GM21526 (cell line): ENCODE results near the gene ZBTB5.
A peak's percentile ranks its signal among the peaks of the same experiment; 100 is the strongest.
"Not testable (repeated sequence)": the region's sequence is repeated elsewhere in the genome, so short reads cannot be mapped to it uniquely, and the experiment has no call there.

Experiments used
- ATAC-seq: cut with Tn5 transposase; IDR thresholded peaks from one replicate; pipeline ENCODE4 v1.9.1; 2021; ENCODE audit warnings: moderate library complexity; ENCODE audit not compliant: unreplicated experiment, low FRiP score

Gene ZBTB5

GRCh38 chr9:37486616-37487548, 21.6 kb upstream of the ZBTB5 start:
- no peak for ATAC-seq

DNA sequence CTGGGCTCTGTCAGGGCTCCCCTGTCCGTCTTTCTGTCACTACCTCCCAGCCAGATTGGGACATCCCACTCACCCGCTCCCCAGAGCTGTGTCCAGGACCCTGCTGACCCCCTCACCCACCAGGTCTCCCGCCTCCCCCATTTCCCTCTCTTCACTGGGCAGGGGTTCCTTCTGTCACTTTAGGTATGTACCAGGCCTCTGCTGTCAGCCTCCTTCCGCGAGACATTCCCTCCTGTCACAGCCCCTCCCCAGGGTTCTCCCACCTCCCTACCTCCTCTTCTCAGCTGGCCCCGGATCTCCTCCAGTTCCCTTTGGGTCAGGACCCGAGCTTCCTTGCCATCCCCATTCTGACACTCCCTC, 21.0 kb upstream of the ZBTB5 start:
- ATAC-seq = no peak

DNA sequence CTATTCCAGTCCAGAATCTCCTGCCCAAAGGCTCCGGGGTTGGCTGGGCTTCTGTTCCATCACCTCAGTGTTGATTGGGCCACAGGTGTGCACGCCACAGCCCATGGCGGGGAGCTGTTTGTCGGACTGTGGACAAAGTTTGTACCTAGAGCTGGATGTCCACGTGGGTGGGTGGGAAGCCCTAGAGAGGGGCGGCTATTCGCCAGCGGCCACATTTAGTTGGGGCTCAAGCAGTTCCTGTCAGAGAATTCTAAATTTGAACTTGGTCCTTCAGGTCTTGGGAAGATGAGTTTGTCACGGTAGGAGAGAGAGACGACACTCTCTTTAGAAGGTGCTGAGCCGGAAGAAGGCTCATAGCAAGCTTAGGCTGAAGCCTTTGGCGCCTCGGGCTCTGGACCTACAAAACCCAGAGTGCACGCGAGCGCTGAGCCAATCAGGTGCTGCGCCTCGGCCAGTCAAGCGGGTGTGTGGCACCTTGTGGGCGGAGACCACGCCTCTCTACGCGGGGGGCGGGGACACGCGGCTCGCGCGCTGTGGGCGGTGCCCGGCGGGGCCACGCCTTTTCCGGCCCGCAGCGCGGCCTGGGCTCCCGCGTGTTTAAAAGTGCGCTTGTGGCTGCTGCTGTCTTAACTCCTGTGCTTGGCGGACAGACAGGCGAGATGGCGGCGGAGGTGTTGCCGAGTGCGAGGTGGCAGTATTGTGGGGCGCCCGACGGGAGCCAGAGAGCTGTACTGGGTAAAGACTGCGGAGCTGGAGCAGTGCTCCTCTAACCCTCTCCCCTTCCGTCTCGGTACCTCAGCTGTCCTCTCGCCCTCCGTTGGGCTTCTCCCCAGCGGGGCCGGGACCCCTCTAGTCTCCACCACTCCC, 20.4 kb upstream of the ZBTB5 start, which contains the start of gene POLR1E:
TSS of gene POLR1E (plus strand) at position 560 of the 867 bp plus-strand sequence. CDS start at position 660, 100 bp downstream.
- ATAC-seq = peak; percentile 95

DNA sequence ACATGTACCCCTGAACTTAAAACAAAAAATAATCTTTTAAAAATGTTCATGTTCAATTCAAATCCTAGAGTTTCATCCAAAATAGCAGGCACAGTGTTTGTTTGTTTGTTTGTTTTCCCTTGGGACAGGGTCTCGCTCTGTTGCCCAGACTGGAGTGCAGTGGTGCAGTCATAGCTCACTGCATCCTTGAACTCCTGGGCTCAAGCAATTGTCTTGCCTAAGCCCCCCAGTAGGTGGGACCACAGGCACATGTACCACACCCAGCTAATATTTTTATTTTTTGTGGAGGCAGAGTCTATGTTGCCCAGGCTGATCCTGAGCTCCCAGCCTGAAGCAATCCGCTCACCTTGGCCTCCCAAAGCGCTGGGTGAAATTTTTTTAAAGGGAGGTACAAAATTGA, 15.5 kb upstream of the ZBTB5 start:
- ATAC-seq = no peak

- ATAC-seq = not testable (repeated sequence)
Observed at GRCh38 chr9:37477987-37478619, 12.9 kb upstream of the ZBTB5 start.

DNA sequence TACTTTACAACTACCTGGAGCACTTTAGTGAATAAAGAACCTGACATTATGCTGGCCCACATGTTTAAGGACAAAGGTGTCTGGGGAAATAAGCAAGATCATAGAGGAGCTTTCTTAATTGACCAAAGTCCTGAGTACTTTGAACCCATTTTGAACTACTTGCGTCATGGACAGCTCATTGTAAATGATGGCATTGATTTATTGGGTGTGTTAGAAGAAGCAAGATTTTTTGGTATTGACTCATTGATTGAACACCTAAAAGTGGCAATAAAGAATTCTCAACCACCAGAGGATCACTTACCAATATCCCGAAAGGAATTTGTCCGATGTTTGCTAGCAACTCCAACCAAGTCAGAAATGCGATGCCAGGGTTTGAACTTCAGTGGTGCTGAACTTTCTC, 12.2 kb upstream of the ZBTB5 start:
- not testable (repeated sequence) for ATAC-seq

GRCh38 chr9:37476930-37477329, 11.7 kb upstream of the ZBTB5 start:
- no peak for ATAC-seq

- ATAC-seq = no peak
Observed at GRCh38 chr9:37474438-37474837, 9.2 kb upstream of the ZBTB5 start.

GRCh38 chr9:37473982-37474381, 8.7 kb upstream of the ZBTB5 start:
- ATAC-seq = not testable (repeated sequence)

- no peak for ATAC-seq
Observed at GRCh38 chr9:37471942-37472684, 6.9 kb upstream of the ZBTB5 start.

- no peak for ATAC-seq
Observed at GRCh38 chr9:37468620-37469019, 3.4 kb upstream of the ZBTB5 start.

DNA sequence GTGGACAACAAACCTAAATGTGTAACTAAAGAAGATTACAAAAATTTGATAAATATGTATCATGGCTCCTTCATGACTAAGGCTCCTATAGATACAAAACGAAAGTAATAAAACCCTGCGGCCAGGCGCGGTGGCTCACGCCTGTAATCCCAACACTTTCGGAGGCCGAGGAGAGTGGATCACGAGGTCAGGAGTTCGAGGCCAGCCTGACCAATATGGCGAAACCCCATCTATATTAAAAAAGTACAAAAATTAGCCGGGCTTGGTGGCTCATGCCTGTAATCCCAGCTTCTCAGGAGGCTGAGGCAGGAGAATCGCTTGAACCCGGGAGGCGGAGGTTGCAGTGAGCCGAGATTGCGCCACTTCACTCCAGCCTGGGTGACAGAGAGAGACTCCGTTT, 2.3 kb upstream of the ZBTB5 start:
- ATAC-seq = not testable (repeated sequence)

GRCh38 chr9:37466037-37466709, 923 bp upstream of the ZBTB5 start:
- peak; percentile 17 for ATAC-seq

- peak; percentile 38 for ATAC-seq
Observed at GRCh38 chr9:37464426-37465248, 613 bp downstream of the ZBTB5 start.

DNA sequence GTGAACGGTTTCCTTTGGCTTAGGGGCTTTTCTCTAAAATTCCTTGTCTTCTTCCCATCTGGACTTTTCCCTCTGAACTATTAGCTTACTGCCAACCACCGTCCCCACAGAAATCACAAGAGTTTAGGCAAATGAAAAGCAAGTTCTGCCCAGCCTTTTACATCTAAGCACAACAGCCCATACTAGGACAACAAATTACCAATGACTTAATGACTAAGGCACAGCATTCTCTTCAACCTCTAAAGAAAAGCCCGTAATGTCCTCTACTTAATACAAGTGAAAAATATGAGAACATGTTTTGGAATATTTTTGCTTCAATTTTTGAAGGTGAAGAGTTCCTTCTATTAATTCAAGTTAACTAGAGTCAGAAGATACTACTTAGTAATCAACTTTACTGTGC, 1.2 kb downstream of the ZBTB5 start:
- ATAC-seq = no peak

DNA sequence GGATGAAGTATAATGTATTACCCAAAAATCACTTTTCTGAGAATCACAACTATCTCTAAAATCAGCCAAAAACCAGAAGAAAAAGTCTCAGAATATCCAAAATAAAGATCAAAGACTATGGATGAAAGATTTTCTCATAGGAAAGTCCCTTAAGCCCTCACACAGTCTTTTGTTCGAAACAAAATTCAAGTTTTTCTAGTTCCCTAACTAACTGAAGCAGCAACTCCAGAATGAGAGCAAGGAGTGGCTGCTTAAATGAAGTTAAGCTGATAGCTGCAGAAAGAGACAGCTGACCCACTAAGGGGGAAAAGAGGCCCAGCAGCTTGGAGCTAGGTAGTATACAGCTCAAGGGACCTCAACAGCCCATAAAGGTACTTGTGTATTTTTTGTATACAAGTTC, 8.4 kb downstream of the ZBTB5 start:
- no peak for ATAC-seq

- no peak for ATAC-seq
Observed at GRCh38 chr9:37455884-37456647, 9.2 kb downstream of the ZBTB5 start.

- no peak for ATAC-seq
Observed at GRCh38 chr9:37454238-37454637, 11.0 kb downstream of the ZBTB5 start.
